GM23338 (cell line): ENCODE measurements around the gene HELB. TPM values are rescaled to one million over a fixed set of nuclear protein-coding genes. Genes with fewer than 3 reads are reported as not detected.

Source experiments
- ATAC-seq: fragments of 200-7000 bp; cut with Tn5 transposase; 3 replicates; pipeline ENCODE4 v1.9.1; 2020
- DNase-seq: peaks from one replicate; pipeline ENCODE4 v3.0.0-alpha.2; 2015; ENCODE audit warnings: low spot score
- H2AFZ ChIP-seq: fragments of 200-600 bp; sonication (generic); 2 replicates; pipeline ENCODE4 v1.8.0; 2016; ENCODE audit warnings: antibody characterized with exemption, mild to moderate bottlenecking, moderate library complexity
- H3F3A ChIP-seq: fragments of 200-600 bp; sonication (generic); replicated peaks from 2 replicates; pipeline ENCODE4 v1.8.0; 2017; ENCODE audit warnings: antibody characterized with exemption, mixed run types, low read depth
- H3K27ac ChIP-seq: fragments of 200-600 bp; sonication (generic); 2 replicates; pipeline ENCODE4 v1.6.1; 2016; ENCODE audit warnings: low read depth
- H3K27me3 ChIP-seq: fragments of 200-600 bp; sonication (generic); 2 replicates; pipeline ENCODE4 v1.8.0; 2016; ENCODE audit warnings: mild to moderate bottlenecking, mixed run types, moderate library complexity; ENCODE audit not compliant: insufficient read depth
- H3K36me3 ChIP-seq: fragments of 200-600 bp; sonication (generic); 2 replicates; pipeline ENCODE4 v1.8.0; 2016; ENCODE audit warnings: mild to moderate bottlenecking; ENCODE audit not compliant: insufficient read depth
- H3K4me1 ChIP-seq: fragments of 200-600 bp; sonication (generic); 2 replicates; pipeline ENCODE4 v1.8.0; 2016; ENCODE audit warnings: mild to moderate bottlenecking, moderate library complexity; ENCODE audit not compliant: insufficient read depth
- H3K4me2 ChIP-seq: fragments of 200-600 bp; sonication (generic); 2 replicates; pipeline ENCODE4 v1.7.1; 2017; ENCODE audit warnings: mixed run types
- H3K4me3 ChIP-seq: fragments of 200-600 bp; sonication (generic); 2 replicates; pipeline ENCODE4 v1.6.1; 2016; ENCODE audit warnings: mixed run types
- H3K79me2 ChIP-seq: fragments of 200-600 bp; sonication (generic); replicated peaks from 2 replicates; pipeline ENCODE4 v1.8.0; 2017; ENCODE audit warnings: mild to moderate bottlenecking; ENCODE audit not compliant: insufficient read depth
- H3K9me2 ChIP-seq: fragments of 200-600 bp; sonication (generic); 2 replicates; pipeline ENCODE4 v1.8.0; 2017; ENCODE audit not compliant: insufficient read depth
- H4K20me1 ChIP-seq: fragments of 200-600 bp; sonication (generic); replicated peaks from 2 replicates; pipeline ENCODE4 v1.8.0; 2017; ENCODE audit warnings: mild to moderate bottlenecking; ENCODE audit not compliant: insufficient read depth
- H3K27ac Mint-ChIP-seq: 2 replicates; pipeline ENCODE4 v1.8.0; 2020; ENCODE audit warnings: inconsistent platforms, mild to moderate bottlenecking, moderate library complexity, mixed read lengths
- H3K27me3 Mint-ChIP-seq: 3 replicates; pipeline ENCODE4 v1.8.0; 2022; ENCODE audit warnings: low read depth, mild to moderate bottlenecking, moderate library complexity, mixed read lengths, inconsistent platforms; ENCODE audit not compliant: insufficient read depth, poor library complexity
- H3K36me3 Mint-ChIP-seq: 3 replicates; pipeline ENCODE4 v1.8.0; 2021; ENCODE audit warnings: low read depth, mild to moderate bottlenecking, inconsistent platforms, moderate library complexity, mixed read lengths
- H3K4me1 Mint-ChIP-seq: 3 replicates; pipeline ENCODE4 v1.8.0; 2020; ENCODE audit warnings: mild to moderate bottlenecking, inconsistent platforms, mixed read lengths
- H3K4me3 Mint-ChIP-seq: 3 replicates; pipeline ENCODE4 v1.8.0; 2021; ENCODE audit warnings: moderate library complexity, mild to moderate bottlenecking, inconsistent platforms, mixed read lengths
- H3K9me3 Mint-ChIP-seq: 3 replicates; pipeline ENCODE4 v1.8.0; 2020; ENCODE audit warnings: moderate library complexity, mild to moderate bottlenecking, inconsistent platforms, mixed read lengths
- CREB1 ChIP-seq: fragments of 250-450 bp; sonication (Bioruptor Pico); IDR thresholded peaks from 2 replicates; pipeline ENCODE4 v1.5.0; 2020; ENCODE audit warnings: low read depth, mild to moderate bottlenecking, moderate library complexity
- CTCF ChIP-seq, 2 experiments: fragments of 200-600 bp in 1 of 2; sonication (generic) in 1 of 2; conservative IDR thresholded peaks; 2 replicates each; pipeline versions ENCODE4 v1.5.1 to v1.6.1; 2016 to 2017; ENCODE audit warnings: antibody characterized with exemption in 2 of 2, low read depth in 2 of 2, mild to moderate bottlenecking in 2 of 2, moderate library complexity in 1 of 2
- ETS1 ChIP-seq: IDR thresholded peaks from 2 replicates; pipeline ENCODE4 v1.6.1; 2016; ENCODE audit warnings: antibody characterized with exemption
- EZH2 ChIP-seq: fragments of 200-600 bp; sonication (generic); IDR thresholded peaks from one replicate; pipeline ENCODE4 v1.8.0; 2017; ENCODE audit warnings: antibody characterized with exemption, mild to moderate bottlenecking, low read depth; ENCODE audit not compliant: unreplicated experiment
- EZH2phosphoT487 ChIP-seq: fragments of 200-600 bp; sonication (generic); IDR thresholded peaks from one replicate; pipeline ENCODE4 v1.8.1; 2018; ENCODE audit warnings: antibody characterized with exemption; ENCODE audit not compliant: unreplicated experiment
- JUNB ChIP-seq: IDR thresholded peaks from one replicate; pipeline ENCODE4 v1.6.1; 2016; ENCODE audit warnings: antibody characterized with exemption; ENCODE audit not compliant: unreplicated experiment
- NANOG ChIP-seq: IDR thresholded peaks from 2 replicates; pipeline ENCODE4 v1.6.1; 2016; ENCODE audit warnings: antibody characterized with exemption, borderline replicate concordance
- POLR2AphosphoS5 ChIP-seq: IDR thresholded peaks from 2 replicates; pipeline ENCODE4 v1.6.1; 2016; ENCODE audit warnings: antibody characterized with exemption, low read depth
- REST ChIP-seq: IDR thresholded peaks from one replicate; pipeline ENCODE4 v1.6.1; 2018; ENCODE audit warnings: antibody characterized with exemption; ENCODE audit not compliant: unreplicated experiment
- STAT1 ChIP-seq: IDR thresholded peaks from one replicate; pipeline ENCODE4 v1.6.1; 2016; ENCODE audit warnings: antibody characterized with exemption; ENCODE audit not compliant: unreplicated experiment
- ZNF114 ChIP-seq: fragments of 250-450 bp; sonication (Bioruptor Pico); IDR thresholded peaks from 2 replicates; pipeline ENCODE4 v1.5.0; 2020; ENCODE audit warnings: mild to moderate bottlenecking, moderate library complexity
- ZNF331 ChIP-seq: fragments of 250-450 bp; sonication (Bioruptor Pico); IDR thresholded peaks from 2 replicates; pipeline ENCODE4 v1.5.0; 2020; ENCODE audit warnings: low read depth, mild to moderate bottlenecking, moderate library complexity
- polyA plus RNA-seq: library from polyadenylated mRNA; unstranded; fragments of >200 nt; fragmentation: Nextera tagmentation; extraction: Ambion mirVana; gene quantifications from 2 replicates; pipeline ENCODE4 v1.2.1, GENCODE V29; 2016
- total RNA-seq: library from RNA; depleted of rRNA; stranded (reverse); fragments of >200 nt; shearing (Covaris generic); gene quantifications from 2 replicates; pipeline ENCODE4 v1.2.3, GENCODE V29; 2014
- TF ChIP-seq, protein P1 (sequence below): fragments of 250-450 bp; sonication (Bioruptor Pico); IDR thresholded peaks from 2 replicates; pipeline ENCODE4 v1.5.0; 2020; ENCODE audit warnings: mild to moderate bottlenecking, moderate library complexity

HELB gene
- total and polyA plus RNA-seq, 2 experiments from 2014 or later: 3.1 to 18.2 TPM

- Histone ChIP-seq H3K79me2 (no peaks in the 10 kb centered on the region), H2AFZ (no peak overlapping the region), H3K4me3 (no peak overlapping the region), H3K36me3 (no peaks in the 10 kb centered on the region), H3K4me2 (no peak overlapping the region), H3K27ac (no peak overlapping the region), H3K27me3 (no peaks in the 10 kb centered on the region), H3K9me2 (no peaks in the 10 kb centered on the region; the same call in 1 of the 2 replicates), H3F3A (no peaks in the 10 kb centered on the region), H3K4me1 (no peaks in the 10 kb centered on the region), H4K20me1 (no peaks in the 10 kb centered on the region)
- ATAC-seq (no peak), DNase-seq (no peak)
- no peaks in the 10 kb centered on the region for H3K36me3 Mint-ChIP-seq
- H3K27me3 Mint-ChIP-seq: peaks cover 2% of the 10 kb centered on the region
- H3K4me1 Mint-ChIP-seq: peaks cover 2% of the 10 kb centered on the region; the same call in 1 of the 3 replicates
- TF ChIP-seq, protein P1, sequence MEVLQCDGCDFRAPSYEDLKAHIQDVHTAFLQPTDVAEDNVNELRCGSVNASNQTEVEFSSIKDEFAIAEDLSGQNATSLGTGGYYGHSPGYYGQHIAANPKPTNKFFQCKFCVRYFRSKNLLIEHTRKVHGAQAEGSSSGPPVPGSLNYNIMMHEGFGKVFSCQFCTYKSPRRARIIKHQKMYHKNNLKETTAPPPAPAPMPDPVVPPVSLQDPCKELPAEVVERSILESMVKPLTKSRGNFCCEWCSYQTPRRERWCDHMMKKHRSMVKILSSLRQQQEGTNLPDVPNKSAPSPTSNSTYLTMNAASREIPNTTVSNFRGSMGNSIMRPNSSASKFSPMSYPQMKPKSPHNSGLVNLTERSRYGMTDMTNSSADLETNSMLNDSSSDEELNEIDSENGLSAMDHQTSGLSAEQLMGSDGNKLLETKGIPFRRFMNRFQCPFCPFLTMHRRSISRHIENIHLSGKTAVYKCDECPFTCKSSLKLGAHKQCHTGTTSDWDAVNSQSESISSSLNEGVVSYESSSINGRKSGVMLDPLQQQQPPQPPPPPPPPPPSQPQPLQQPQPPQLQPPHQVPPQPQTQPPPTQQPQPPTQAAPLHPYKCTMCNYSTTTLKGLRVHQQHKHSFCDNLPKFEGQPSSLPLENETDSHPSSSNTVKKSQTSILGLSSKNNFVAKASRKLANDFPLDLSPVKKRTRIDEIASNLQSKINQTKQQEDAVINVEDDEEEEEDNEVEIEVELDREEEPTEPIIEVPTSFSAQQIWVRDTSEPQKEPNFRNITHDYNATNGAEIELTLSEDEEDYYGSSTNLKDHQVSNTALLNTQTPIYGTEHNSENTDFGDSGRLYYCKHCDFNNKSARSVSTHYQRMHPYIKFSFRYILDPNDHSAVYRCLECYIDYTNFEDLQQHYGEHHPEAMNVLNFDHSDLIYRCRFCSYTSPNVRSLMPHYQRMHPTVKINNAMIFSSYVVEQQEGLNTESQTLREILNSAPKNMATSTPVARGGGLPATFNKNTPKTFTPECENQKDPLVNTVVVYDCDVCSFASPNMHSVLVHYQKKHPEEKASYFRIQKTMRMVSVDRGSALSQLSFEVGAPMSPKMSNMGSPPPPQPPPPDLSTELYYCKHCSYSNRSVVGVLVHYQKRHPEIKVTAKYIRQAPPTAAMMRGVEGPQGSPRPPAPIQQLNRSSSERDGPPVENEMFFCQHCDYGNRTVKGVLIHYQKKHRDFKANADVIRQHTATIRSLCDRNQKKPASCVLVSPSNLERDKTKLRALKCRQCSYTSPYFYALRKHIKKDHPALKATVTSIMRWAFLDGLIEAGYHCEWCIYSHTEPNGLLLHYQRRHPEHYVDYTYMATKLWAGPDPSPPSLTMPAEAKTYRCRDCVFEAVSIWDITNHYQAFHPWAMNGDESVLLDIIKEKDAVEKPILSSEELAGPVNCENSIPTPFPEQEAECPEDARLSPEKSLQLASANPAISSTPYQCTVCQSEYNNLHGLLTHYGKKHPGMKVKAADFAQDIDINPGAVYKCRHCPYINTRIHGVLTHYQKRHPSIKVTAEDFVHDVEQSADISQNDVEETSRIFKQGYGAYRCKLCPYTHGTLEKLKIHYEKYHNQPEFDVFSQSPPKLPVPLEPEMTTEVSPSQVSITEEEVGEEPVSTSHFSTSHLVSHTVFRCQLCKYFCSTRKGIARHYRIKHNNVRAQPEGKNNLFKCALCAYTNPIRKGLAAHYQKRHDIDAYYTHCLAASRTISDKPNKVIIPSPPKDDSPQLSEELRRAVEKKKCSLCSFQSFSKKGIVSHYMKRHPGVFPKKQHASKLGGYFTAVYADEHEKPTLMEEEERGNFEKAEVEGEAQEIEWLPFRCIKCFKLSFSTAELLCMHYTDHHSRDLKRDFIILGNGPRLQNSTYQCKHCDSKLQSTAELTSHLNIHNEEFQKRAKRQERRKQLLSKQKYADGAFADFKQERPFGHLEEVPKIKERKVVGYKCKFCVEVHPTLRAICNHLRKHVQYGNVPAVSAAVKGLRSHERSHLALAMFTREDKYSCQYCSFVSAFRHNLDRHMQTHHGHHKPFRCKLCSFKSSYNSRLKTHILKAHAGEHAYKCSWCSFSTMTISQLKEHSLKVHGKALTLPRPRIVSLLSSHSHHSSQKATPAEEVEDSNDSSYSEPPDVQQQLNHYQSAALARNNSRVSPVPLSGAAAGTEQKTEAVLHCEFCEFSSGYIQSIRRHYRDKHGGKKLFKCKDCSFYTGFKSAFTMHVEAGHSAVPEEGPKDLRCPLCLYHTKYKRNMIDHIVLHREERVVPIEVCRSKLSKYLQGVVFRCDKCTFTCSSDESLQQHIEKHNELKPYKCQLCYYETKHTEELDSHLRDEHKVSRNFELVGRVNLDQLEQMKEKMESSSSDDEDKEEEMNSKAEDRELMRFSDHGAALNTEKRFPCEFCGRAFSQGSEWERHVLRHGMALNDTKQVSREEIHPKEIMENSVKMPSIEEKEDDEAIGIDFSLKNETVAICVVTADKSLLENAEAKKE (CRISPR knock-in tag): no peak
- TF ChIP-seq STAT1 (no peak), ZNF331 (CRISPR knock-in tag) (no peak), EZH2 (no peak), POLR2AphosphoS5 (no peak), CTCF (conservative IDR thresholded peaks at IDR 0.05; ENCODE audit: low read depth in 2 of 2) (no peak), ETS1 (no peak), CREB1 (CRISPR knock-in tag) (no peak), EZH2phosphoT487 (no peak), REST (no peak), NANOG (no peak), JUNB (no peak), ZNF114 (CRISPR knock-in tag) (no peak)
- no peak overlapping the region for H3K27ac Mint-ChIP-seq
- no peaks in the 10 kb centered on the region for H3K9me3 Mint-ChIP-seq
- no peak overlapping the region for H3K4me3 Mint-ChIP-seq
These were observed 39.6 kb upstream of the HELB start for GRCh38 chr12:66262737-66263136.
